Measurements from ENCODE around the gene RNMT.

DNA sequence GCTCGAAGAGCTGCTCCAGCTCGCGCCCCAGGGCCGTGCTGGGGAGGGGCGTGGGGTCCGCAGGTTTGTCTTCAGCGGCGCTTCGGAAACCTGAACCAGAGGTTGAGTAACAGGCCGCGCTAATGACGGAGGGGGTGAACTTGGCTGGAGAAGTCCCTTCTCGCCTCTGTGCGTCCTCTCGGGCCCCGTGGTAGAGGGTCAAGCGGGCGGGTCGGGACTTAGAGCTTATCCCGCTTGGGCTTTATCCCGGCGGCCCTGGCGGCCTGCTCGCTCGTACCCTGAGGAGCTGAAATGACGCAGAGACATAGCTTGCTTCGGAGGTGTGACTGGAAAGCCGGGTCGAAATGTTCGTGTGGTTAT, 479 bp downstream of the RNMT start:
- TF ChIP-seq EP300 (IDR thresholded peaks at IDR 0.05) (no peak), POLR2A (IDR thresholded peaks at IDR 0.05) (no peak)
- TF ChIP-seq, protein P1, sequence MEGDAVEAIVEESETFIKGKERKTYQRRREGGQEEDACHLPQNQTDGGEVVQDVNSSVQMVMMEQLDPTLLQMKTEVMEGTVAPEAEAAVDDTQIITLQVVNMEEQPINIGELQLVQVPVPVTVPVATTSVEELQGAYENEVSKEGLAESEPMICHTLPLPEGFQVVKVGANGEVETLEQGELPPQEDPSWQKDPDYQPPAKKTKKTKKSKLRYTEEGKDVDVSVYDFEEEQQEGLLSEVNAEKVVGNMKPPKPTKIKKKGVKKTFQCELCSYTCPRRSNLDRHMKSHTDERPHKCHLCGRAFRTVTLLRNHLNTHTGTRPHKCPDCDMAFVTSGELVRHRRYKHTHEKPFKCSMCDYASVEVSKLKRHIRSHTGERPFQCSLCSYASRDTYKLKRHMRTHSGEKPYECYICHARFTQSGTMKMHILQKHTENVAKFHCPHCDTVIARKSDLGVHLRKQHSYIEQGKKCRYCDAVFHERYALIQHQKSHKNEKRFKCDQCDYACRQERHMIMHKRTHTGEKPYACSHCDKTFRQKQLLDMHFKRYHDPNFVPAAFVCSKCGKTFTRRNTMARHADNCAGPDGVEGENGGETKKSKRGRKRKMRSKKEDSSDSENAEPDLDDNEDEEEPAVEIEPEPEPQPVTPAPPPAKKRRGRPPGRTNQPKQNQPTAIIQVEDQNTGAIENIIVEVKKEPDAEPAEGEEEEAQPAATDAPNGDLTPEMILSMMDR (IDR thresholded peaks at IDR 0.05) = no peak
